ENCODE data around the gene CMC2. TPM values are rescaled to one million over a fixed set of nuclear protein-coding genes. Genes with fewer than 3 reads are reported as not detected.
A peak's percentile ranks its signal among the peaks of the same experiment; 100 is the strongest.

CMC2 gene
- total and polyA plus RNA-seq, 2 of the 13 experiments (the other 11 are each of a cell fraction or from before 2014, with no cell fraction given), result 116 to 129 TPM

- Histone ChIP-seq H3K9ac (ENCODE audit: insufficient read depth, low read depth, low read length) (no peak overlapping the region), H3K27me3 (ENCODE audit: control insufficient read depth in 1 of 2, insufficient read depth in 2 of 2, low read length in 2 of 2) (peaks cover 7 to 21% of the 10 kb centered on the region in 2 experiments; a peak in 4 of 5 replicates), H3K4me3 (replicated peaks in 1 of 3; ENCODE audit: insufficient read depth in 1 of 3, low read depth in 2 of 3, low read length in 3 of 3) (no peak overlapping the region), H3K4me1 (ENCODE audit: insufficient read depth, low read length) (peaks cover 19% of the 10 kb centered on the region), H2AFZ (ENCODE audit: low read length) (no peak overlapping the region), H4K20me1 (ENCODE audit: insufficient read depth, low read length) (no peaks in the 10 kb centered on the region), H3K4me2 (ENCODE audit: low read depth, low read length) (no peak overlapping the region), H3K27ac (ENCODE audit: extremely low read length, insufficient read depth, low read length) (no peak overlapping the region), H3K79me2 (ENCODE audit: insufficient read depth, low read length) (no peaks in the 10 kb centered on the region), H3K36me3 (replicated peaks in 1 of 2; ENCODE audit: control insufficient read depth in 1 of 2, insufficient read depth in 2 of 2, low read length in 2 of 2) (no peaks in the 10 kb centered on the region), H3K9me3 (ENCODE audit: low read length) (no peaks in the 10 kb centered on the region)
- no TSS peak for BruUV-seq (replicated peaks)
- ChIA-PET POLR2A (no interaction called here), CTCF (ENCODE audit: low intra/inter-chr PET ratio, low total read pairs) (no interaction called here)
- TF ChIP-seq ZBTB10 (CRISPR knock-in tag; IDR thresholded peaks at IDR 0.05; ENCODE audit: borderline replicate concordance), result no peak
- no peak for TF ChIP-seq THAP7 (CRISPR knock-in tag; IDR thresholded peaks at IDR 0.05)
- ATAC-seq (no peak), FAIRE-seq (no peak), DNase-seq (ENCODE audit: low spot score) (no peak)
- WGBS (ENCODE audit: low lambda C conversion rate), result 20% methylated on average over 3 of the region's 3 CpGs
- intact Hi-C loops (cut with micrococcal nuclease; ENCODE audit: unreplicated experiment) (no loop called here), in situ Hi-C loops (cut with HindIII; ENCODE audit: extremely low pct_ligation_motif_present, low pct_unique_long_range_greater_than_20kb) (no loop called here)
Measured at GRCh38 chr16:80935691-80936090, 71.0 kb downstream of the CMC2 start.

GRCh38 chr16:80932708-80933095 lies 74.0 kb downstream of the CMC2 start:
- peaks cover 11% of the 10 kb centered on the region for H3K4me1 ChIP-seq (ENCODE audit: insufficient read depth, low read length)
- DNase-seq (ENCODE audit: low spot score), result no peak
- 89% methylated on average over 20 of the region's 20 CpGs for WGBS (ENCODE audit: low lambda C conversion rate)
- H4K20me1 ChIP-seq (ENCODE audit: insufficient read depth, low read length), result no peaks in the 10 kb centered on the region
- no peak for FAIRE-seq
- H3K79me2 ChIP-seq (ENCODE audit: insufficient read depth, low read length), result no peaks in the 10 kb centered on the region
- POLR2A ChIA-PET, result no interaction called here
- H3K4me2 ChIP-seq (ENCODE audit: low read depth, low read length), result peak overlapping the region; percentile 85
- BruUV-seq (replicated peaks), result no TSS peak
- H3K27me3 ChIP-seq (ENCODE audit: control insufficient read depth in 1 of 2, insufficient read depth in 2 of 2, low read length in 2 of 2), result peaks cover 7 to 21% of the 10 kb centered on the region in 2 experiments; a peak in 4 of 5 replicates
- H3K9ac ChIP-seq (ENCODE audit: insufficient read depth, low read depth, low read length), result no peak overlapping the region
- no peaks in the 10 kb centered on the region for H3K9me3 ChIP-seq (ENCODE audit: low read length)
- H3K4me3 ChIP-seq (replicated peaks in 1 of 3; ENCODE audit: insufficient read depth in 1 of 3, low read depth in 2 of 3, low read length in 3 of 3), result peak overlapping the region in 2 of 3 experiments; percentile 61 to 77; a peak in 3 of 6 replicates
- CTCF ChIA-PET (ENCODE audit: low intra/inter-chr PET ratio, low total read pairs), result no interaction called here
- in situ Hi-C loops (cut with HindIII; ENCODE audit: extremely low pct_ligation_motif_present, low pct_unique_long_range_greater_than_20kb), result no loop called here
- no peak overlapping the region for H2AFZ ChIP-seq (ENCODE audit: low read length)
- no peaks in the 10 kb centered on the region for H3K36me3 ChIP-seq (replicated peaks in 1 of 2; ENCODE audit: control insufficient read depth in 1 of 2, insufficient read depth in 2 of 2, low read length in 2 of 2)
- intact Hi-C loops (cut with micrococcal nuclease; ENCODE audit: unreplicated experiment), result no loop called here
- ATAC-seq, result no peak
- no peak overlapping the region for H3K27ac ChIP-seq (ENCODE audit: extremely low read length, insufficient read depth, low read length)
- TF ChIP-seq HIC2 (CRISPR knock-in tag; IDR thresholded peaks at IDR 0.05; ENCODE audit: low read depth), result 0 out of 2 replicates have a peak, but pooled peaks have one; percentile 2
- 0 out of 2 replicates have a peak, but pooled peaks have one; percentile 43 for TF ChIP-seq ZBTB34 (CRISPR knock-in tag; IDR thresholded peaks at IDR 0.05)
- 0 out of 2 replicates have a peak, but pooled peaks have one; percentile 3 for TF ChIP-seq ZNF879 (CRISPR knock-in tag; IDR thresholded peaks at IDR 0.05)
- TF ChIP-seq ZNF749 (CRISPR knock-in tag; IDR thresholded peaks at IDR 0.05; ENCODE audit: borderline replicate concordance), result no peak
- no peak for TF ChIP-seq EED (CRISPR knock-in tag; IDR thresholded peaks at IDR 0.05)
- TF ChIP-seq MATR3 (CRISPR knock-in tag; IDR thresholded peaks at IDR 0.05), result no peak
- no peak for TF ChIP-seq ZNF83 (CRISPR knock-in tag; IDR thresholded peaks at IDR 0.05; ENCODE audit: borderline replicate concordance)
